ENCODE results near the gene GIPC3.
"Not testable (repeated sequence)": the region's sequence is repeated elsewhere in the genome, so short reads cannot be mapped to it uniquely, and the experiment has no call there.

Gene GIPC3

GRCh38 chr19:3578390-3578789 is 6.9 kb upstream of the GIPC3 start:
- no peak for DNase-seq

DNA sequence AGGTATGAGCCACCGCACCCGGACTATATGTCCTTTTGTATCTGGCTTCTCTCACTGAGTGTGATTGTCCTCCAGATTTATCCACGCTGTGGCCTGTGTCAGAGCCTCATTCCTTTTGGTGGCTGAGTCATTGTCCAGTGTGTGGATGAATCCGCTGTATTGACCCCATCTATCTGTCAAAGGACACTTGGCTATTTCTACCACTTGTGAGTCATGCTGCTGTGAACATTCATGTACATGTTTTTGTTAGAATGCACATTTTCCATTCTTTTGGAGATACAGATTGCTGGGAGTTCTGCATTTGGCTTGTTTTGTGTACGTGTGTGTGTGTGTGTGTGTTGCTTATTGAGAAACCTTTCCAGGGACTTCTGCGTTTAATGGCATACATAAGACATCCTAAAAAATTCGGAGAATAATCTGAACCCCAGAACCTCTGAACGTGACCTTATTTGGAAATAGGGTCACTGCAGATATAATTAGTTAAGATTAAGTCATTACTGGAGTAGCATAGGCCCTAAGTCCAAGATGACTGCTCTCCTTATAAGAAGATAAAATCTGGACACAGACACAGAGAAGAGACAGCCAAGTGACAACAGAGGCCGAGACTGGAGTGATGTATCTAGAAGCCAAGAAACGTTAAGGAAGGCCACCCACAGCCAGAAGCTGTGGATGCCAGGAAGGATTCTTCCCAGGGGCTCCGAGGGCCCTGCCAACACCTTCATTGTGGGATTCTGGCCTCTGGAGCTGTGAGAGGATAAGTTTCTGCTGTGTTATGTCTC is 4.9 kb upstream of the GIPC3 start:
- DNase-seq: no peak

- DNase-seq: not testable (repeated sequence)
These were observed 3.5 kb upstream of the GIPC3 start for GRCh38 chr19:3581792-3582191.

DNA sequence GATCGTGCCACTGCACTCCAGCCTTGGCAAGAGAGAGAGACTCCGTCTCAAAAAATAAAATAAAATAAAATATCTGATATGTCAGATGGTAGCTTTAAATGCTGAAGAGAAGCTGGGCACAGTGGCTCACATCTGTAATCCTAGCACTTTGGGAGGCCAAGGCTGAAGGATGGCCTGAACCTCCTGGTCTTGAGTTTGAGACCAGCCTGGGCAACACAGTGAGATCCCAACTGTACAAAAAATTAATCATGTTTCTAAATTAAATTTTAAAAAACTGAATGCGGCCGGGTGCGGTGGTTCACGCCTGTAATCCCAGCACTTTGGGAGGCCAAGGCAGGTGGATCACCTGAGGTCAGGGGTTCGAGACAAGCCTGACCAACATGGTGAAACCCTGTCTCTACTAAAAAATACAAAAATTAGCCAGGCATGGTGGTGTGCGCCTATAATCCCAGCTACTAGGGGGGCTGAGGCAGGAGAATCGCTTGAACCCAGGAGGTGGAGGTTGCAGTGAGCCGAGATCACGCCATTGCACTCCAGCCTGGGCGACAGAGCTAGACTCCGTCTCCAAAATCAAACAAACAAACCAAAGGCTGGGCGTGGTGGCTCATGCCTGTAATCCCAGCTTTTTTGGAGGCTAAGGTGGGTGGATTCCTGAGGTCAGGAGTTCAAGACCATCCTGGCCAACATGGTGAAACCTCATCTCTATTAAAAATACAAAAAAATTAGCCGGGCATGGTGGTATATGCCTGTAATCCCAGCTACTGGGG is 1.1 kb upstream of the GIPC3 start:
- DNase-seq: not testable (repeated sequence)

GRCh38 chr19:3586127-3586626 is 899 bp downstream of the GIPC3 start:
- no peak for DNase-seq

DNA sequence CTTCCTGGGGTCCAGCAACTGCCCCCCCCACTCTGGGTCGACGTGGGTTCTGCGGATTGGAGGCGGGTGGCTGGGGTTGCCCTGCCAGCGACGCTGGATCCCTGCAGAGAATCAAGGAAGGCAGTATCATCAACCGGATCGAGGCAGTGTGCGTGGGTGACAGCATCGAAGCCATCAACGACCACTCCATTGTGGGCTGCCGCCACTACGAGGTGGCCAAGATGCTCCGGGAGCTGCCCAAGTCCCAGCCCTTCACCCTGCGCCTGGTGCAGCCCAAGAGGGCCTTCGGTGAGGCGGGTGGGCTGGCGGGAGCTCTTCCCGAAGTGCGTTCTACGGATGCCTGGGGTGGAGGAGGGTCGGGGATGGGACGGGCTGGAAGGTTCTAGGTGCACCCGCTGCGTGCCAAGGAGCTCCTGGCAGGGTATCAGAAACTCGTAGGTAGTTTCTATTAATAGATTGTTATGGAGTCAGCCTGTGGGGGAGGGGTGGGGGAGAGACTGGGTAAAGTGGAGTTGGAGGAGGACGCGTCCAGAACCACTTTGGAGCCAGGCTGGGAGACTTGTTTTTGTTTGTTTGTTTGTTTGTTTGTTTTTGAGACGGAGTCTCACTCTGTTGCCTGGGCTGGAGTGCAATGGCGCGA is 1.5 kb downstream of the GIPC3 start:
- DNase-seq: no peak

- no peak for DNase-seq
These were observed 4.2 kb downstream of the GIPC3 start for GRCh38 chr19:3589439-3589838.

DNA sequence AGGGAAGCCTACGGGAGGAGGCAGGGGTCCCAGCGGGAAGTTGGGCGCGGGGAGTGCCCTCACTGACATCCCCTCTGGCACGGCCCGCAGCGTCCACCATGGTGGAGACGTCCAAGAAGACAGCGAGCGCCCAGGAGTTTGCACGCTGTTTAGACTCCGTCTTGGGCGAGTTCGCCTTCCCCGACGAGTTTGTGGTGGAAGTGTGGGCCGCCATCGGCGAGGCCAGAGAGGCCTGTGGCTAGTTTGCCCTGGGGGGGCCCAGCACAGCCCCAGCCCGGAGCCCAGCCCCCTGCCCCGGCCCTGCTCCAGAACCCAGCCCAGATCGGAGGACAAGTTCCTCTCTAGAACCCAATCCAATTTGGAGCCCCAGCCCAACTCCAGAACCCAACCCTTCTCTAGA is 4.7 kb downstream of the GIPC3 start:
- no peak for DNase-seq

GRCh38 chr19:3590991-3591659 is 5.8 kb downstream of the GIPC3 start:
- no peak for DNase-seq

DNA sequence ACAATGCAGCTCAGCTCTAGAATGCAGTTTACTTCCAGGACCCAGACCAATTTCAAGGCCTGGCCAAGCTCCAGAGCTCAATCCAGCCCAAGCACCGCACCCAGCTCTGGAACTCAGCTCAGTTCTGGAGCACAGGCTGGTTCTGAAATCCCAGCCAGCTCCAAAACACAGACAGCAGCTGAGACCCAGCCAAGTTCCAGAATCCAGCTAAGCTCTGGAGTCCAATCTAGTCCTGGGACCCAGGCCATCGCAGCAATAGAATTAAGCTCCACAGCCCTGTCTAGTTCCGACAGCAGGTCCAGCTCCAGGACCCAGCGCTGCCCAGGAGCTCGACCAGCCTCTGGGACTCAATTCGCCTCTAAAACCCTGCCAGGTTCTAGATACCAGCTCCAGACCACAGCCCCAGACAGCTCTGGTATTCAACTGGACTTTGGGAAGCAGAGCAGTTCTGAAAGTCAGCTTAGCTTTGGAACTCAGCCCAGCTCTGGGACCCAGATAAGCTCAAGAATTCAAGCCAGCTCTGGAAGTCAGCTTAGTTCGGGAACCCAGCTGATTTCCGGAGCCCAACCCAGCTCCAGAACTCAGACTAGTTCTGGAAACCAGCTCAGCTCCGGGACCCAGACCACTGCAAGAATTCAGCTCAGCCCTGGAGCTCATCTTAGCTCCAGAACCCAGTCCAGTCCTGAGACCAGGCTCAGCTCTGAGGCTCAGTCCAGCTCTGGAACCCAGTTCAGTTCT is 6.8 kb downstream of the GIPC3 start:
- no peak for DNase-seq

DNA sequence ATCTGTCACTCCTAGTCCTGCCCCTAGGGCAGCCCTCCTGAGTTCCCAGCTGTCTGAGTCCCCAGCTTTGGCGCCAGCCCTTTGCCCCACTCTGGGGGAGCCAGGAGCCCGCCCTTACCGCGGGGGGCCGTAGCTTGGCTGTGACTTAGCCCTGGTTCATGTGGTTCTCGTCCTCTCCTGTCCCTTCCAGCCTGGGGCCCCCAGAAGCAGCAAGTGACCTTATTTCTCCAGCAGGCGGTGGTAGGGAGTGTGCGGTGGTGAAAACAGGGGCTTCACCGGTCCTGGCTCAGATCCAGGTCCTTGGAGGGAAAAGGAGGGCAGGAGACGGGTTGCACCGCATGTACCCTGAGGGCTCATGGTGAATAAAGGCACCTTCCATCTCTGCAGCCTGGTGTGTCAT is 7.9 kb downstream of the GIPC3 start:
- DNase-seq: no peak

- DNase-seq: no peak
These were observed 10.3 kb downstream of the GIPC3 start for GRCh38 chr19:3595521-3596061.

DNA sequence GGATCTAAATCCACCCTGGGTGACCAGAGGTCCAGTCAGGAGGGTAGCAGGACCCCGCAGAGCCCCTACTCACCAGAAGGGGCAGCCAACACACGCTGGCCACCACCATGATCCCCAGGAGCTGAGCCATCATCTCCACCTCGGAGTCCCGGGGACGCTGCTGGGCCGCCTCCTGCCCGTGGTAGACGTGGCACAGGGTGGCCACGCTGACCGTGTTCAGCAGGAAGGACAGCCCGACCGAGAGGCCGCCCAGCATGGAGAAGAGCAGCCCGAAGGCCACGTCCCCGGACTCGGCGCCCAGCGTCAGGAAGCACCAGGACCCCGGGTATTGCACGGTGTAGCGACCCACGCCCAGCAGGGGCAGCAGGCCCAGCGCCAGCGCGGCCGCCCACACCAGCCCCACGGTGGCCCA is 14.5 kb downstream of the GIPC3 start:
- DNase-seq: no peak

GRCh38 chr19:3601021-3601420 is 15.7 kb downstream of the GIPC3 start:
- DNase-seq: no peak

DNA sequence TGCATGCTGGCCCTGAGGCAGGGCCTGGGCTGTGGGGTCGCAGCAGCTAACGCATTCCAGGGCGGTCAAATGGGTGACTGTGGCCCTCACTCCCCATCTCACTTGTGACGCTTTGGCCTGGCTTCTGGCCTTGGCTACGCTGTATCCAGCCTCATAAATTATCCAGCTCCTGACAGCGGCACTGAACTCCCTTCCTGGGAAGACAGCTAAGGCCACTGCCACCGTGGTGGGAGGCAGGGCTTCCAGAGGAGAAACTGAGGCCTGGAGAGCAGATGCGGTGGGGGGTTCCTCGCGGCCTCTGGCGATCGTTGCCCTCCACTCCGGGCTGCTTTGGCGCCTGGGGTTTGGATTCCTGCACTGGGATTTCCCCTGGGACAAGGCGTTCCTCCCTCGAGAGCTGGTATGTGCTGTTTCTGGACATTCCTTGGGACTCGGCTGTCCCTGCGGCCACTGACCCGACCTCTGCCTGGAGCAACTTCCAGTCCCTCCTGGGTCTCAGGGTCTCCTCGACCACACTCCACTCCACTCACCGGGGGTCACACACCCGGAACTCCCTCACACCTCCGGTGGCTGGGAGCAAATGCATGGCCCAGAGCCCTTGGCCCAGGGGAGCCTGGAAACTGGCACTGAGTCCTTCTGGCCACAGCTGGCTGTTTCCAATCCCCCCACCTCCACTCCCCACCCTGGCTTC is 18.0 kb downstream of the GIPC3 start:
- no peak for DNase-seq

DNA sequence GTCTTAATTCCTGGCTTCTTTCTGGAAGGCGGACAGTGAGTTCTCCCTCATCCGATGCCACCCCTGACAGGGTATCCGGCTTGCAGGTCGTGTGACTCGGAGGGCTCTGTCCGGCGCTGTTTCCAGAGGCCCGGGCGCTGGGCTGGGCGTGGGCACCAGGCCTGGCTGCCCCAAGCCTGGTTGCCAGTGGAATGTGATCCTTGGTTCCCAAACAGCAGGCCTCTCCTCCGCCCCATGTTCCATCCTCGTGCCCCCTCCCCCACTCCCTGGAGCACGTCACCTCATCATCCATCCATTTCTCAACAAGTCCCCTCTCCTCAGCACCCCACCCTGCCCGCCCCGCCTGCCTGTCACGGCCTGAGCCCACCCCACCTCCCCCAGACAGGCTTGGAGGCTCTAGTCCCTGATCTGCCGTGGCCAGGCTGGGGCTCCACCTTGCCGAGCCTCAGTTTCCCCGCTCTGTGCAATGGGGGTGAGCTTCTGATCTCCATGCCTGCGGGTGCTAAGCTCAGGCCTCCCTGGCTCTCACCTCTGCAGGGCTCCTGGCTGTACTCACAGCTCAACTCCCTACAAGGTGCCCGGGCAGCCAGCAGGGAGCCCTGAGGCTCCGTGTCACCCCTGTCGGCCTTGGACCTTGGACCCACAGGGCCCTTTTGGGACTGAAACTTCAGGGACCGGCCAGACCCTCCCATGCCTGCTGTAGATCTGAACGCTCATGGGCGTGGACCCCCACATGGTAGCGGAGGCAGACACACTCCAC is 19.1 kb downstream of the GIPC3 start:
- no peak for DNase-seq

GRCh38 chr19:3604987-3605343 is 19.7 kb downstream of the GIPC3 start:
- DNase-seq: no peak

- DNase-seq: no peak
These were observed 20.1 kb downstream of the GIPC3 start for GRCh38 chr19:3605361-3605760.

GRCh38 chr19:3605770-3606169 is 20.5 kb downstream of the GIPC3 start:
- DNase-seq: no peak

- no peak for DNase-seq
These were observed 21.0 kb downstream of the GIPC3 start for GRCh38 chr19:3606174-3606689.
